ENCODE data around the gene ZNF827.
A peak's percentile ranks its signal among the peaks of the same experiment; 100 is the strongest.

The ZNF827 gene

DNA sequence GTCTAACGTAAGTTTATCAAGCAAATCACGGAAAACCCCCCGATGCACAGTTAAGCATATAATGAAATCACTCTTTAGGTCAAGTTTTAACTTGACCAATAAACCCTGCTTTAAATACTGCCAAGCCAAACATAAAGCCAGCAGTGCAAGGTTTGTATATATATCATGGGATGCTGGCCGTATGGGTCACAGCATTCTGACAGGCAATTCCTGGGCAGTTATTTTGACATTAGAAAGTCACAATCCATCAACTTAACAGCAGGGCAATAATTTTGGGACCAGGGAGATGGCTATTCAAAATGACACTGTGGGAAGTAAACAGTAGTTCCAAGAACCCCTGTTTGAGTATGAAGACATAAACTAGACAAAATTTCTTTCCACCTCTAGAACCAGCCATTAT is 116.9 kb downstream of the ZNF827 start:
- no peak for DNase-seq

- DNase-seq, result no peak
These were observed 118.2 kb downstream of the ZNF827 start for GRCh38 chr4:145820407-145820806.

DNA sequence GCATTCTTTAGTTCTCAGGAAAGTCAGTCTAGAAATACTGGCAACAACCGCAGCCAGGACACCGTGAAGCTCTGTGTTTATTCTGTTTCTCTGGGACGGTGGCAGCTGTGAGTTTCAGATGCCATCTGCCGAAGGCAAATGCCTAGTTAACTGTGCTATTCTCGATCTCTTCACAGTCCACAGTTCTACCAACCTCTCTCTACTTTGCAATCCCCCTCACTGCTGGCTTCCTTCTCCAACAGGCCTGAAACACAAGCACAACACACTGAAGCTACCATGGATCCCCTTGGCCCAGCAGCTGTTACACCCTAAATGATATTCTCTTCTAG is 118.8 kb downstream of the ZNF827 start:
- DNase-seq, result peak; percentile 13

DNA sequence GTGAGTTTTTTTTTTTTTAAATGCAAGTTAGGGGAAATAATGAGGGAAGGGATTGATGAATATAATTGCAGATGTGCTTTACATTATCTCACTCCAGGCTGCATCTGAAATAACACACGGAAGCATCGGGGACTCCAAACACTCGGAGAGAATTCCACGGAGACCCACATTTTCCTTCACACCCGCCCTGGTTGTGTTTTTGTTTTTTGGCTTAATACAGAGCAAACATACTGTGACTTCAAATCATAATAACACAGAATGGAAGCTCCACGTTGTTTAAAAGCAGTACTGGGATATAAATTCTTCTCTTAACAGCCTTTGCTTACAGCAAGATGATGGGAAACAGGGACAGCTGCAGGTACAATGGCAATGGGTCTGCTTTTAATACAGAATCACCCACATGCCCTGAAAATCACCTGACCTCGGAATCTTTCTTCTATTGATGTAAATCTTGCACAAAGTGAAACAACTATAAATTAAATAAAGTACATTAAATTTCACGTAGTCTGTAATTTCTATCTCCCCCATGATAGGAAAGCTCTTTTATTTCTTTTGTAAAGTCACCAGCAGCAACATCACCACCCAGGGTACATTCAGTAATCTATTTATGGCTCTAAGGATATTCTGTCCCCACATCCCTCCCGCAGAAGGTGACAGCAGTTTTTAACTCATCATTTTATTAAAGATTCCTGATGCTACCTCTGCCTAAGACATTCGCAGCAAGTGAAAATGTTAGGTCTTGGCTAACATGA is 119.3 kb downstream of the ZNF827 start:
- DNase-seq, result no peak

DNA sequence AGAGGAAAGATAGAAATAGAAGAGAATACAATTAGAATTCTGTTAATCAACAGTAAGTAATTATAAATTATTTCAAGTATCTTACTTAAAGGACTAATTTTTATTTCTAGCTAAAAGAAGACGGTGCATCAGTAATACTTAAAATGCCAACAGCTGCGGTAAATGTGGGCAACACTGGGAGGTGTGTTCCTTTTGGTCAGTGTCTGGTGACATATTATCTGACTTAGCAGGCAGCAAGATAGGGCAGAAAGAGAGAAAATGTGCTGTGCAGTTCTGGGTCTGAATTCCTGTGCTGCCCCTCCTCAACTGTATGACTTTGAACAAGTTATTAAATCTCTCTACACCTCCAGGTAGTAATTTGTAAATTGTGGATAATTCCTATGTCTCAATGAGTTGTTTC is 120.6 kb downstream of the ZNF827 start:
- DNase-seq, result no peak

DNA sequence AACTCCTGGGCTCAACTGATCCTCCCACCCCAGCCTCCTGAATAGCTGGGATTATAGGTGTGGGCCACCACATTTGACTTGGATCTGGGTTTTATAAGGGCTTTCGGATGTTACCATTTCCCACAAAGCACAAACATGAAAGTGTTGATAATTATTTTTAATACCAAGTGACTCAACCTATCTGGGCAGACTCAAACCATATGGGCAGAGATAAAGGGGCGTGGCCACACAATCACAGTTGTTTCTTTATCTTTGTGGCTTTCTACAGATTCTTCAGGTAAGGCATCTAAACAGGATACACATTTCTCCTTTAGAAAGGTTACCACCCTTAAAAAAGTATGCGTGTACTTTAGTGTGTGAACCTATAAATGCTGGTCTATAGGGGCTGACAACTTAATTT is 122.5 kb downstream of the ZNF827 start:
- no peak for DNase-seq

DNA sequence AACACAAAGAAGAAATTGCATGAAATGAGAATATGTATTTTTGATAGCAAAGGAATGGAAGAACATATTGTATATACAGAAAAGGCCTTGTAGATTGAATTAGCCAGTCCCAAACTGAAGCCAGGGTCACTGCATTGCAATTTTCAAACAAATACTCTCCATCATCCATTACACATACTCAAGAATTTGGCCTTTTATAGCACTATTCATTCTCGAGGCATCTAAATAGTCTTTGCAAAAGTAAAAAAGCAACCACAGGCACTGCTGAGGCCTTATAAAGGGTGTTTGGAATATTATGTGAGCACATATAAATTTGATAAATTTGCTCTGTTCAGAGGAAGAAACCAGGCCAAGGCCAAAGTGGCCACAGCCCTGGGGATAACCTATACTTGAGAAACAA is 123.0 kb downstream of the ZNF827 start:
- no peak for DNase-seq

GRCh38 chr4:145815027-145815612 is 123.5 kb downstream of the ZNF827 start:
- no peak for DNase-seq

DNA sequence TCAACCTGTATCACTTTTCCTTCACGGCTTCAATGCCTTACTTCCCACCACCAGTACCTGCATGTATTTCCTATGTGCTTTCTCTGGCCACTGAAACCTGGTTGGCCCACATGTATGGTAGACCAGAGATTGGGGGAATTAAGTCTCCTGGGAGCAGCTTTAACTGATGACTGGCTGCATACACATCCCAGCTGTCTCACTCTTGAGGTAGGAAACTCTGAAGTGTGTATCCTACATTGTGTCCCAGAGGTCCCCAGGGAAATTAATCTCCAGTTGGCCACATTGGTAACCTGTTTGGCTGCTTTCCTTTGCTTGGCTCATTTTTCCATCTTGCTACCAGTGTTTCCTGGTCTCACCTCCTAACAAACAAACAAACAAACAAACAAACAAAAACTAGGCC is 124.4 kb downstream of the ZNF827 start:
- no peak for DNase-seq

- peak; percentile 27 for DNase-seq
These were observed 125.7 kb downstream of the ZNF827 start for GRCh38 chr4:145812919-145813318.

DNA sequence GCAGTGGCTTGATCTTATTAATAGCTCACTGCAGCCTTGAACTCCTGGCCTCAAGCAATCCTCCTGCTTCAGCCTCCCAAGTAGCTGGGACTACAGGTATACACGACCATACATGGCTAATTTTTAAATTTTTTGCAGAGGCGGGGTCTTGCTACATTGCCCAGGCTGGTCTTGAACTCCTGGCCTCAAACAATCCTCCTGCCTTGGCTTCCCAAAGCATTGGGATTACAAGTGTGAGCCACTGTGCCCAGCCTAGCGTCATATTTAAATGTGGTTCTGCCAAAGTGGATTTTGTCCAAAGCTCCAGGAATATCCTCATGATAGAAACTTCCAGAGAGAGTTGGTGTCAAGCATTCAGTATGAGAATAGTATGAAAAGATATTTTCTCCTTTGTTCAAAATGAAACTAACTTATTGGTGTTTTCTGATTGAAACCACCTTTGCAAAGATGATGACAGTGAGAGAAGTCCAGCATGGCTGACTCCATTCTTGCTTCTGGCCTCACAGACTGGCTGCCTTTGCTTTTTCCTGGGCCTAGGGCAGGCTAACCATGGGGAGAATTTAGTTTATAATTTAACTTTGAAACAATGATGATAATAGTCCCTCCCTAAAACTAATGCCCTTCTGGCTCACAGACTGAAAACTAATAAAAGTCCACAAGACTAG is 129.6 kb downstream of the ZNF827 start:
- no peak for DNase-seq

GRCh38 chr4:145808021-145808650 is 130.5 kb downstream of the ZNF827 start:
- peak; percentile 97 for DNase-seq

DNA sequence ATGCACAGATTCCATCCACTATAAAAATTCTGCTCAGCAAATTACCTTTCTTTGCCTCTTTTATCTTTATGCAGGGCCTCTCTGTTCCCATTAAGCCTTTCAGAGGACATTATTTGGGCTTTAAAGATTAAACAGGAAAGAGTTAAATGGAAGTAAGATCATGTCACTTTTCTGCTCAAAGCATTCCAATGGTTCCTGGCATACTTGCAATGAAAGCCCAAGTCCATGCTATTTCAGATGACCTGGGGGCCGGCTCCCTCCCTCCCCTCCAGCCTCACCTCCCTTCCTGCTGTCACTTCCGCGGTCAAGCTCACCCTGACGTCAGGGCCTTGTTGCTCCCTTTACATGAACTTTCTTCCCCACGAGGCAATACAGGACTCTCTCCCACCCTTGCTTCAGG is 133.1 kb downstream of the ZNF827 start:
- DNase-seq, result peak; percentile 49

DNA sequence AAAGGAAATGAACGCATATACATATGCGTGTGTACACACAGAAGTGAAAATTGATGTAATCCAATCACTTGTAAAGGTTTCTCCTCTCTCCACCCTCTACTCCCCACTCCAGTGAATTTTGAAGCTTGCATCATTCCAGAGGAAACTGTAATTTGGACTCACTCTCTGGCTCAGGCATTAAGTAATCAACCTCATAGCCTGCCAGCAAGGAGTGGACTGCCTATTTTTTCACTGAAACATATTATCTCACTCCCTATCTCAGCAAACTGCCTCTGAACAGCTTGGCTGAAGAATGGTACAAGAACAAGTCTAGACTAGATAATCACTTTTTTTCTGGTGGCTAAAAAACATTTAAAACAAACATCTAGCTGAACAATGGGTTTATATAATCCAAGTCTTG is 134.5 kb downstream of the ZNF827 start:
- DNase-seq, result peak; percentile 56

- DNase-seq, result peak; percentile 17
These were observed 139.4 kb downstream of the ZNF827 start for GRCh38 chr4:145799223-145799622.

GRCh38 chr4:145797278-145797677 is 141.3 kb downstream of the ZNF827 start:
- DNase-seq, result no peak

- DNase-seq, result no peak
These were observed 142.3 kb downstream of the ZNF827 start for GRCh38 chr4:145796346-145796745.

DNA sequence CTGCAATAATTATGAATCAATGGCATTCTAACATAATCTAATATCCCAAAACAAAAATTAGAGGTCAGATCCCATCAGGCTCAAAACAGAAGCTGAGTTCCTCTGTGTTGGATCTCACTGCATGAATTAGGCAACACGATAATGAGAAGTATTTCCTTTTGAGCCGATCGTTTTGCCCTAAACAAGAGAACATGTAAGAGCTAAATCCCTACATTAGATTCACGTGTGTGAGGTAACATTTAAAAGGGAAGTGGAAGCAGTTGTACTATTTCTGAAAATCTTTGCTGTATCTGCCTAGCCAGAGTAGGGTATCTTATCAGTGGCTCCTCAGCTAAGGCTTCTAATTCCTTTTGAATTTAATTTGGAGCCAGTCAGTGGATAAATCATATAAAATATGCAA is 143.1 kb downstream of the ZNF827 start:
- no peak for DNase-seq

- DNase-seq, result no peak
These were observed 146.2 kb downstream of the ZNF827 start for GRCh38 chr4:145792429-145792828.

DNA sequence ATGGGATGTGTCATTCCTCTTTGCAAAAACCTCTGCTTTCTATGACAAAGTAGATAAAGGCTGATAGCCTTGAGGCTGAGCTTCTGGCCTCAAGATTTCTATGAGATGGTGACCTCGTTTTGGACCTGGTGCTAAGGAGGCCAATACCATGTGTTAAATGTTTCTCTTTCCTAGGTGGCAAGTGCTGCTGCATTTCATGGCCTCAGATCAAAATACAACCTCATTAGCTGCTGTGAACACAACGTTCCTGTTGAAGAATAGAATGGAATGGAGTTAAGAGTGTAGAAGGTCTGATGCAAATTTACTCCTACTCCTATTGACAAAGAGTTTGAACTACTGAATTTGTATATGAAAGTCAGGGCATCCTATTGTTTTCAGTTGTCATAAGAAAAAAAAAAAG is 146.6 kb downstream of the ZNF827 start:
- DNase-seq, result no peak

DNA sequence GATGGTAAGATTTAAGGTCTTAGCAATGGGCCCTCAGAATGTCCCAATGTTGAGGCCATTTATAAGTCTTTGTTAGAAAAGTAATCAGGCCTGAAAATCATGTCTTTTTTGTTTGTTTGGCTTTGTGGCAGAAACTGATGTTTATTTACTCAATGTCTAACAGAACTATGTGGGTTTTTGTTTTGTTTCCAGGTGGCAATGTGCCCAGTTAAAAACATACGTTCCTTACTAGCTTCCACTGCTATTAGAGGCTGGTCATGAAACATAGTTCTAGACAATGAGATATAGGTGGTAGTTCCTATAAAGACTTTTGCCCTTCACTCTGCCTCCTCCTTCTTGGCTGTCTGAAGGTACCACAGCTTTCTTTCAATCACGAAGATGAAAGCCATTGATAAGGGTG is 149.9 kb downstream of the ZNF827 start:
- no peak for DNase-seq

DNA sequence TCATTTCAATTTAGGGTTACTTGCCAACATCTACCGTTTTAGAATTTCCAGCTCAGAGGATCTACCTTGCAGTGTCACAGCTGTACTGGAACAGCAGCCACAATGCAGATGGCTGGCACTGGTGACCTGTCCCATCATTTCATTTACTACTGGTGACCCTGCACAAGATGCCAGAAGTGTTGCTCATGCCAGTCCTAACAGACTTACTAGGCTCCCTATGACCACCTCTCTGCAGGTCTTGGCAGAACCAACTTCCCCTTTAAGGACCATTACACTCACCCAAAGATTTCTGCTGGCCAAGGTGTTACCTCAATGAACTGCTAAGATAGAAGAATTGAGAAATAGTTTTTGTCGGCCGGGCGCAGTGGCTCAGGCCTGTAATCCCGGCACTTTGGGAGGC is 151.8 kb downstream of the ZNF827 start:
- DNase-seq, result no peak

DNA sequence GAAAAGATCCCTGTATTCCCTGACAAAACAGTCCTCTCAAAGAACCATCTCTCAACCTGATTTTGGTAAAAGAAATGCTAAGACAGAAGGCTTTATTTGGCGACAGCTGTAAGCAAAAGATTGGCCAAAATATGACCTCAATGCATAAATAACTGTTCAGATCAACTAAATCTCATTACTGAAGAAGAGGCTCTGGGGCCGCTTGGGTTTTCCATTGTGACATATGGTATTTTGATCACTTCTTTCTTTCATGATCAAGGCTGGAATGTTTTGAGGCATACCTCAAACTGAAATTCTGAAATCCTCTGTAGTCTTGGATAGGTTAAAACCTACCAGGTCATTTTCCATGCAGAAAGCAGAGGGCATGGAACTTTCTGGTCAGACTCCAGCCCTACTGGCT is 152.4 kb downstream of the ZNF827 start:
- no peak for DNase-seq

GRCh38 chr4:145785391-145786008 is 153.1 kb downstream of the ZNF827 start:
- no peak for DNase-seq

All from kidney glomerular epithelial cell (primary cell).